GM23338 (cell line): ENCODE measurements around the gene AKAP9. TPM values are rescaled to one million over a fixed set of nuclear protein-coding genes. Genes with fewer than 3 reads are reported as not detected.

ENCODE experiments used
- ATAC-seq: fragments of 200-7000 bp; cut with Tn5 transposase; 3 replicates; pipeline ENCODE4 v1.9.1; 2020
- DNase-seq: peaks from one replicate; pipeline ENCODE4 v3.0.0-alpha.2; 2015; ENCODE audit warnings: low spot score
- H2AFZ ChIP-seq: fragments of 200-600 bp; sonication (generic); 2 replicates; pipeline ENCODE4 v1.8.0; 2016; ENCODE audit warnings: antibody characterized with exemption, mild to moderate bottlenecking, moderate library complexity
- H3F3A ChIP-seq: fragments of 200-600 bp; sonication (generic); replicated peaks from 2 replicates; pipeline ENCODE4 v1.8.0; 2017; ENCODE audit warnings: antibody characterized with exemption, mixed run types, low read depth
- H3K27ac ChIP-seq: fragments of 200-600 bp; sonication (generic); 2 replicates; pipeline ENCODE4 v1.6.1; 2016; ENCODE audit warnings: low read depth
- H3K27me3 ChIP-seq: fragments of 200-600 bp; sonication (generic); 2 replicates; pipeline ENCODE4 v1.8.0; 2016; ENCODE audit warnings: mild to moderate bottlenecking, mixed run types, moderate library complexity; ENCODE audit not compliant: insufficient read depth
- H3K36me3 ChIP-seq: fragments of 200-600 bp; sonication (generic); 2 replicates; pipeline ENCODE4 v1.8.0; 2016; ENCODE audit warnings: mild to moderate bottlenecking; ENCODE audit not compliant: insufficient read depth
- H3K4me1 ChIP-seq: fragments of 200-600 bp; sonication (generic); 2 replicates; pipeline ENCODE4 v1.8.0; 2016; ENCODE audit warnings: mild to moderate bottlenecking, moderate library complexity; ENCODE audit not compliant: insufficient read depth
- H3K4me2 ChIP-seq: fragments of 200-600 bp; sonication (generic); 2 replicates; pipeline ENCODE4 v1.7.1; 2017; ENCODE audit warnings: mixed run types
- H3K4me3 ChIP-seq: fragments of 200-600 bp; sonication (generic); 2 replicates; pipeline ENCODE4 v1.6.1; 2016; ENCODE audit warnings: mixed run types
- H3K79me2 ChIP-seq: fragments of 200-600 bp; sonication (generic); replicated peaks from 2 replicates; pipeline ENCODE4 v1.8.0; 2017; ENCODE audit warnings: mild to moderate bottlenecking; ENCODE audit not compliant: insufficient read depth
- H3K9me2 ChIP-seq: fragments of 200-600 bp; sonication (generic); 2 replicates; pipeline ENCODE4 v1.8.0; 2017; ENCODE audit not compliant: insufficient read depth
- H4K20me1 ChIP-seq: fragments of 200-600 bp; sonication (generic); replicated peaks from 2 replicates; pipeline ENCODE4 v1.8.0; 2017; ENCODE audit warnings: mild to moderate bottlenecking; ENCODE audit not compliant: insufficient read depth
- H3K27ac Mint-ChIP-seq: 2 replicates; pipeline ENCODE4 v1.8.0; 2020; ENCODE audit warnings: inconsistent platforms, mild to moderate bottlenecking, moderate library complexity, mixed read lengths
- H3K27me3 Mint-ChIP-seq: 3 replicates; pipeline ENCODE4 v1.8.0; 2022; ENCODE audit warnings: low read depth, mild to moderate bottlenecking, moderate library complexity, mixed read lengths, inconsistent platforms; ENCODE audit not compliant: insufficient read depth, poor library complexity
- H3K36me3 Mint-ChIP-seq: 3 replicates; pipeline ENCODE4 v1.8.0; 2021; ENCODE audit warnings: low read depth, mild to moderate bottlenecking, inconsistent platforms, moderate library complexity, mixed read lengths
- H3K4me1 Mint-ChIP-seq: 3 replicates; pipeline ENCODE4 v1.8.0; 2020; ENCODE audit warnings: mild to moderate bottlenecking, inconsistent platforms, mixed read lengths
- H3K4me3 Mint-ChIP-seq: 3 replicates; pipeline ENCODE4 v1.8.0; 2021; ENCODE audit warnings: moderate library complexity, mild to moderate bottlenecking, inconsistent platforms, mixed read lengths
- H3K9me3 Mint-ChIP-seq: 3 replicates; pipeline ENCODE4 v1.8.0; 2020; ENCODE audit warnings: moderate library complexity, mild to moderate bottlenecking, inconsistent platforms, mixed read lengths
- CREB1 ChIP-seq: fragments of 250-450 bp; sonication (Bioruptor Pico); IDR thresholded peaks from 2 replicates; pipeline ENCODE4 v1.5.0; 2020; ENCODE audit warnings: low read depth, mild to moderate bottlenecking, moderate library complexity
- EZH2phosphoT487 ChIP-seq: fragments of 200-600 bp; sonication (generic); IDR thresholded peaks from one replicate; pipeline ENCODE4 v1.8.1; 2018; ENCODE audit warnings: antibody characterized with exemption; ENCODE audit not compliant: unreplicated experiment
- JUNB ChIP-seq: IDR thresholded peaks from one replicate; pipeline ENCODE4 v1.6.1; 2016; ENCODE audit warnings: antibody characterized with exemption; ENCODE audit not compliant: unreplicated experiment
- REST ChIP-seq: IDR thresholded peaks from one replicate; pipeline ENCODE4 v1.6.1; 2018; ENCODE audit warnings: antibody characterized with exemption; ENCODE audit not compliant: unreplicated experiment
- STAT1 ChIP-seq: IDR thresholded peaks from one replicate; pipeline ENCODE4 v1.6.1; 2016; ENCODE audit warnings: antibody characterized with exemption; ENCODE audit not compliant: unreplicated experiment
- ZNF114 ChIP-seq: fragments of 250-450 bp; sonication (Bioruptor Pico); IDR thresholded peaks from 2 replicates; pipeline ENCODE4 v1.5.0; 2020; ENCODE audit warnings: mild to moderate bottlenecking, moderate library complexity
- ZNF331 ChIP-seq: fragments of 250-450 bp; sonication (Bioruptor Pico); IDR thresholded peaks from 2 replicates; pipeline ENCODE4 v1.5.0; 2020; ENCODE audit warnings: low read depth, mild to moderate bottlenecking, moderate library complexity
- polyA plus RNA-seq: library from polyadenylated mRNA; unstranded; fragments of >200 nt; fragmentation: Nextera tagmentation; extraction: Ambion mirVana; gene quantifications from 2 replicates; pipeline ENCODE4 v1.2.1, GENCODE V29; 2016
- total RNA-seq: library from RNA; depleted of rRNA; stranded (reverse); fragments of >200 nt; shearing (Covaris generic); gene quantifications from 2 replicates; pipeline ENCODE4 v1.2.3, GENCODE V29; 2014
- TF ChIP-seq, protein P1 (sequence below): fragments of 250-450 bp; sonication (Bioruptor Pico); IDR thresholded peaks from 2 replicates; pipeline ENCODE4 v1.5.0; 2020; ENCODE audit warnings: mild to moderate bottlenecking, moderate library complexity

AKAP9 gene
- total and polyA plus RNA-seq, 2 experiments from 2014 or later: 33.5 to 67.4 TPM

DNA sequence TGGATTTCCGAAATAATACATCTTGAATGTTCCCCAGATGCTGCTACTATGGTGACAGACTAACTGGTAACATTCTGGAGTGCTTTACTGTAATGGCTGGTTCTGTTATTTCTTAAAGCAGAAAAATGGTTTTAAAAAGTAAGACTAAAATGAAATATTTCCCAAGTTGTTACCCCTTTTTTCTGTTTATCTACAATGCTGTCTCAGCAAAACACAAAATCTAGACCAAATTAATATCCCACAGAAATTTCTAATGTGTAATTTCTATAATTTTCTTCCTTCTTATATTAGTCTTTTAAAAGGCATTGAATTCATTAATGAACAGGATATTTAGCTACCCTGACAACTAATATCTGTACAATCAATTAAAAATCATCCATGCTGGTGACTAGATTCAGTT, 41.1 kb upstream of the AKAP9 start:
- peaks cover 4% of the 10 kb centered on the region; the same call in 2 of the 3 replicates for H3K4me1 Mint-ChIP-seq
- no peak for ATAC-seq

DNA sequence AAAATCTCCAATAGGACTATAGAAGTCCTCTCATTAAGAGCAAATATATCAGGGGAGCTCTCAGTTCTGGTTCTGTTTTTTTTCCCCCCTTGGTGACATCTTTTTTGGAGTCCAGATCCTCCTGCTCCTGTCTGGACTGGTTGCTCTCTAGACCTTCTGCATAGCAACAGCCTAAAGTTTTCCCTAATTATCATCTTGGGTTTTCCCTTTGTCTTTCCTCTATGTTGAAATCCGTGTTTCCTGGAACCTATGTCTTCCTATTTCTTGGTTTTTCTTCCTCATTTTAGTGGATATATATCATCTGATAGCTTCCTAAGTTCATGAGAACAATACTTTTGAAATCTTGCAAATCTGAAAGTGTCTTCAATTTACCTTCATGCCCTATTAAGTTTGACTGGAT, 30.5 kb upstream of the AKAP9 start:
- peaks cover 10% of the 10 kb centered on the region for H3K36me3 Mint-ChIP-seq
- peaks cover 4% of the 10 kb centered on the region for H3K4me1 Mint-ChIP-seq
- Histone ChIP-seq H2AFZ (peak overlapping the region; percentile 43; the same call in 1 of the 2 replicates), H3K36me3 (no peaks in the 10 kb centered on the region), H3K4me1 (peaks cover 5% of the 10 kb centered on the region; the same call in 1 of the 2 replicates), H4K20me1 (no peaks in the 10 kb centered on the region), H3K79me2 (no peaks in the 10 kb centered on the region), H3K4me3 (no peak overlapping the region), H3K9me2 (peaks cover 15% of the 10 kb centered on the region; the same call in 1 of the 2 replicates), H3K27ac (no peak overlapping the region), H3F3A (no peaks in the 10 kb centered on the region), H3K27me3 (no peaks in the 10 kb centered on the region), H3K4me2 (no peak overlapping the region)
- no peak overlapping the region for H3K4me3 Mint-ChIP-seq
- H3K9me3 Mint-ChIP-seq: peaks cover 18% of the 10 kb centered on the region; the same call in 2 of the 3 replicates
- ATAC-seq (no peak), DNase-seq (no peak)
- H3K27me3 Mint-ChIP-seq: peaks cover 3% of the 10 kb centered on the region
- H3K27ac Mint-ChIP-seq: no peak overlapping the region
- no peak for TF ChIP-seq EZH2phosphoT487
- no peak for TF ChIP-seq JUNB
- no peak for TF ChIP-seq CREB1
- TF ChIP-seq ZNF114 (CRISPR knock-in tag): no peak
- TF ChIP-seq STAT1: no peak
- TF ChIP-seq, protein P1, sequence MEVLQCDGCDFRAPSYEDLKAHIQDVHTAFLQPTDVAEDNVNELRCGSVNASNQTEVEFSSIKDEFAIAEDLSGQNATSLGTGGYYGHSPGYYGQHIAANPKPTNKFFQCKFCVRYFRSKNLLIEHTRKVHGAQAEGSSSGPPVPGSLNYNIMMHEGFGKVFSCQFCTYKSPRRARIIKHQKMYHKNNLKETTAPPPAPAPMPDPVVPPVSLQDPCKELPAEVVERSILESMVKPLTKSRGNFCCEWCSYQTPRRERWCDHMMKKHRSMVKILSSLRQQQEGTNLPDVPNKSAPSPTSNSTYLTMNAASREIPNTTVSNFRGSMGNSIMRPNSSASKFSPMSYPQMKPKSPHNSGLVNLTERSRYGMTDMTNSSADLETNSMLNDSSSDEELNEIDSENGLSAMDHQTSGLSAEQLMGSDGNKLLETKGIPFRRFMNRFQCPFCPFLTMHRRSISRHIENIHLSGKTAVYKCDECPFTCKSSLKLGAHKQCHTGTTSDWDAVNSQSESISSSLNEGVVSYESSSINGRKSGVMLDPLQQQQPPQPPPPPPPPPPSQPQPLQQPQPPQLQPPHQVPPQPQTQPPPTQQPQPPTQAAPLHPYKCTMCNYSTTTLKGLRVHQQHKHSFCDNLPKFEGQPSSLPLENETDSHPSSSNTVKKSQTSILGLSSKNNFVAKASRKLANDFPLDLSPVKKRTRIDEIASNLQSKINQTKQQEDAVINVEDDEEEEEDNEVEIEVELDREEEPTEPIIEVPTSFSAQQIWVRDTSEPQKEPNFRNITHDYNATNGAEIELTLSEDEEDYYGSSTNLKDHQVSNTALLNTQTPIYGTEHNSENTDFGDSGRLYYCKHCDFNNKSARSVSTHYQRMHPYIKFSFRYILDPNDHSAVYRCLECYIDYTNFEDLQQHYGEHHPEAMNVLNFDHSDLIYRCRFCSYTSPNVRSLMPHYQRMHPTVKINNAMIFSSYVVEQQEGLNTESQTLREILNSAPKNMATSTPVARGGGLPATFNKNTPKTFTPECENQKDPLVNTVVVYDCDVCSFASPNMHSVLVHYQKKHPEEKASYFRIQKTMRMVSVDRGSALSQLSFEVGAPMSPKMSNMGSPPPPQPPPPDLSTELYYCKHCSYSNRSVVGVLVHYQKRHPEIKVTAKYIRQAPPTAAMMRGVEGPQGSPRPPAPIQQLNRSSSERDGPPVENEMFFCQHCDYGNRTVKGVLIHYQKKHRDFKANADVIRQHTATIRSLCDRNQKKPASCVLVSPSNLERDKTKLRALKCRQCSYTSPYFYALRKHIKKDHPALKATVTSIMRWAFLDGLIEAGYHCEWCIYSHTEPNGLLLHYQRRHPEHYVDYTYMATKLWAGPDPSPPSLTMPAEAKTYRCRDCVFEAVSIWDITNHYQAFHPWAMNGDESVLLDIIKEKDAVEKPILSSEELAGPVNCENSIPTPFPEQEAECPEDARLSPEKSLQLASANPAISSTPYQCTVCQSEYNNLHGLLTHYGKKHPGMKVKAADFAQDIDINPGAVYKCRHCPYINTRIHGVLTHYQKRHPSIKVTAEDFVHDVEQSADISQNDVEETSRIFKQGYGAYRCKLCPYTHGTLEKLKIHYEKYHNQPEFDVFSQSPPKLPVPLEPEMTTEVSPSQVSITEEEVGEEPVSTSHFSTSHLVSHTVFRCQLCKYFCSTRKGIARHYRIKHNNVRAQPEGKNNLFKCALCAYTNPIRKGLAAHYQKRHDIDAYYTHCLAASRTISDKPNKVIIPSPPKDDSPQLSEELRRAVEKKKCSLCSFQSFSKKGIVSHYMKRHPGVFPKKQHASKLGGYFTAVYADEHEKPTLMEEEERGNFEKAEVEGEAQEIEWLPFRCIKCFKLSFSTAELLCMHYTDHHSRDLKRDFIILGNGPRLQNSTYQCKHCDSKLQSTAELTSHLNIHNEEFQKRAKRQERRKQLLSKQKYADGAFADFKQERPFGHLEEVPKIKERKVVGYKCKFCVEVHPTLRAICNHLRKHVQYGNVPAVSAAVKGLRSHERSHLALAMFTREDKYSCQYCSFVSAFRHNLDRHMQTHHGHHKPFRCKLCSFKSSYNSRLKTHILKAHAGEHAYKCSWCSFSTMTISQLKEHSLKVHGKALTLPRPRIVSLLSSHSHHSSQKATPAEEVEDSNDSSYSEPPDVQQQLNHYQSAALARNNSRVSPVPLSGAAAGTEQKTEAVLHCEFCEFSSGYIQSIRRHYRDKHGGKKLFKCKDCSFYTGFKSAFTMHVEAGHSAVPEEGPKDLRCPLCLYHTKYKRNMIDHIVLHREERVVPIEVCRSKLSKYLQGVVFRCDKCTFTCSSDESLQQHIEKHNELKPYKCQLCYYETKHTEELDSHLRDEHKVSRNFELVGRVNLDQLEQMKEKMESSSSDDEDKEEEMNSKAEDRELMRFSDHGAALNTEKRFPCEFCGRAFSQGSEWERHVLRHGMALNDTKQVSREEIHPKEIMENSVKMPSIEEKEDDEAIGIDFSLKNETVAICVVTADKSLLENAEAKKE (CRISPR knock-in tag): no peak

More for the DNA sequence above, 41.1 kb upstream of the AKAP9 start:
- Histone ChIP-seq H4K20me1 (no peaks in the 10 kb centered on the region), H3K36me3 (no peaks in the 10 kb centered on the region), H3K79me2 (no peaks in the 10 kb centered on the region), H3K27ac (no peak overlapping the region), H3K9me2 (no peaks in the 10 kb centered on the region), H3K27me3 (no peaks in the 10 kb centered on the region), H3F3A (no peaks in the 10 kb centered on the region), H3K4me3 (no peak overlapping the region), H3K4me1 (0 out of 2 replicates have a peak, but pooled peaks cover 4% of the 10 kb centered on the region), H2AFZ (no peak overlapping the region), H3K4me2 (no peak overlapping the region)
- no peak for DNase-seq
- Mint-ChIP-seq H3K9me3 (no peaks in the 10 kb centered on the region), H3K4me3 (no peak overlapping the region), H3K27me3 (no peaks in the 10 kb centered on the region), H3K36me3 (no peaks in the 10 kb centered on the region), H3K27ac (no peak overlapping the region)
- TF ChIP-seq REST (no peak), CREB1 (no peak), STAT1 (no peak), JUNB (no peak), ZNF331 (no peak)
